NCI-H345 (cell line): Measurements from ENCODE around the gene FCRL3.
"Not testable (repeated sequence)": the region's sequence is repeated elsewhere in the genome, so short reads cannot be mapped to it uniquely, and the experiment has no call there.

Experiments used
- DNase-seq: peaks from one replicate; lab custom pipeline; 2025; lab: John Stamatoyannopoulos, UW

The FCRL3 gene, protein sequence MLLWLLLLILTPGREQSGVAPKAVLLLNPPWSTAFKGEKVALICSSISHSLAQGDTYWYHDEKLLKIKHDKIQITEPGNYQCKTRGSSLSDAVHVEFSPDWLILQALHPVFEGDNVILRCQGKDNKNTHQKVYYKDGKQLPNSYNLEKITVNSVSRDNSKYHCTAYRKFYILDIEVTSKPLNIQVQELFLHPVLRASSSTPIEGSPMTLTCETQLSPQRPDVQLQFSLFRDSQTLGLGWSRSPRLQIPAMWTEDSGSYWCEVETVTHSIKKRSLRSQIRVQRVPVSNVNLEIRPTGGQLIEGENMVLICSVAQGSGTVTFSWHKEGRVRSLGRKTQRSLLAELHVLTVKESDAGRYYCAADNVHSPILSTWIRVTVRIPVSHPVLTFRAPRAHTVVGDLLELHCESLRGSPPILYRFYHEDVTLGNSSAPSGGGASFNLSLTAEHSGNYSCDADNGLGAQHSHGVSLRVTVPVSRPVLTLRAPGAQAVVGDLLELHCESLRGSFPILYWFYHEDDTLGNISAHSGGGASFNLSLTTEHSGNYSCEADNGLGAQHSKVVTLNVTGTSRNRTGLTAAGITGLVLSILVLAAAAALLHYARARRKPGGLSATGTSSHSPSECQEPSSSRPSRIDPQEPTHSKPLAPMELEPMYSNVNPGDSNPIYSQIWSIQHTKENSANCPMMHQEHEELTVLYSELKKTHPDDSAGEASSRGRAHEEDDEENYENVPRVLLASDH

DNA sequence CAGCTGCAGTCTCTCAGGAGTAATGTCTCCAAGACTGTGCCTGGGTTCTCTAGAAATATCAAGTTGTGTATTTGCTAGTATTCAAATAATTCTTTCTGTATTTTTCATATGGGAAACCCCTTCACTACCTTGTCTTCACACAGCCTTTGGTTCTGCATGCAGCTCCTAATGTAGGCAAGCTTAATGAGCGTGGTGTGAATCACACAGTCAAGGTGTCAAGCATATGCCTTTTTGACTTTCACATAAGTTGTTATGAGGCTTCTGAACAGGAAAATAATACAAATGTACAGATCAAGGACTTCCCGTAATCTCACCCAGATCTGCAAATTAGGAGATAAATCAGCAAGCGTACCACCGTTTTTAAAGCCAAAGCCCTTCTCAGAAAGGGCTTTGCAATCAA is at the start of gene FCRL3:
TSS of gene FCRL3 (minus strand) at position 38 of the 400 bp plus-strand sequence. CDS start 280 bp downstream, outside the sequence.
- DNase-seq = no peak

DNA sequence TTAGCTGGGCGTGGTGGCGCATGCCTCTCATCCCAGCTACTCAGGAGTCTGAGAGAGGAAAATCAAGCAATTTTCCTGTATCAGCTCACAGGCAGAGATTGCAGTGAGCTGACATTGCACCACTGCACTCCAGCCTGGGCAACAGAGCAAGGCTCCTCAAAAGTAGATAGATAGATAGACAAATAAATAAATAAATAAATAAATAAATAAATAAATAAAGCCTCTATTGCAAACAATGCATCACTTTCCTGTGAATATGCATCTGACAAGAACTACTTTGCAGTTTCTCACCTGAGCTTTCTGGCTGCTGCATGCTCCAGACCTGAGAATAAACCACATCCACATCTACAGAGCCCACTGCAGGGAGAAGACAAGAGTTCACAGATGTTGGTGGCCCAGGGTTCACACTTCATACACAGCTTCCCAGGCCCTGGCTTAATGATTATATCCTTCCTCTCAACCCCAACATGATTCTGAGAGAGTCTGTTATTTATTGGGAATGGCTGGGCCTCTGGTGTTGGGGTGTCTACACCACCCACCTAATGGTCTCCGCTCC is 47.8 kb upstream of the FCRL3 start:
- no peak for DNase-seq

DNA sequence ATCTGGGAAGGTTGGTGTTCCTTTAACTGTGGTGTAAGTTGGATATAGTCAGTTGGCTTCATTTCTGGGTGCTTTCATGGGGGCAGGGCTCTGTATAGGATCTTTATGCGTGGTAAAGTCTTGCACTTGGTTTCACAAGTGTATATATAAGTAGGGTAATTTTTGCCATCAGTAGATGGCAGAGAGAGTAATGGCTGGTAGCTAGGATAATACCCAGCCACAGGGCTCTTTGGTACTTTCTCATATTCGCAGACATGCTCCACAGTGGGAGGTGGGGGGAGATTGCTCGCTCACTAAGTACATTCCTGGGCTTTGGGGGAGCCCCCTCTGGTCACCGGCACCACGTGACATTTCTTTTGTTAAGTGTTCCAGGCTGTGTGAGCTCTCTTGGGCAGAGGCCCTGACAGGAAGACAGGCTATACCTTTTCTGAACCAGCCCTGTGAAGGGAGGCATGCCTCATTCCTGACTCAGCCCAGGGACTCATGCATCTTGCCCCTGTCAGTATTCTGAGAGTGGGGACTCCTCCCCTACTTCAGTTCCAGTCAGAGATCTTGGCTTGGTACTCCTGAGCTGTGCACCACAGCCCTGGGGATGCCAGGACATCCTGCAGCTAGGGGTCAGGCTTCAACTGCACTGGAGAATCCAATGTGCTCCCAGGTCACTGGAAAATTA is 38.8 kb upstream of the FCRL3 start:
- DNase-seq = no peak

DNA sequence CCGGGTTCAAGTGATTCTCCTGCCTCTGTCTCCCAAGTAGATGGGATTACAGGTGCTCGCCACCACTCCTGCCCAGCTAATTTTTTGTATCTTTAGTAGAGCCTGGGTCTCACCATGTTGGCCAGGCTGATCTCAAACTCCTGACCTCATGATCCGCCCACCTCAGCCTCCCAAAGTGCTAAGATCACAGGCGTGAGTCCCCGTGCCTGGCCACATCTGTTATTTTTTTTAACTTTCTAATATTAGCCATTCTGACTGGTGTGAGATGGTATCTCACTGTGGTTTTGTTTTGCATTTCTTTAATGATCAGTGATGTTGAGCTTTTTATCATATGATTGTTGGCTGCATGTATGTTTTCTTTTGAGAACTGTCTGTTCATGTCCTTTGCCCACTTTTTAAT is 35.4 kb upstream of the FCRL3 start:
- not testable (repeated sequence) for DNase-seq

DNA sequence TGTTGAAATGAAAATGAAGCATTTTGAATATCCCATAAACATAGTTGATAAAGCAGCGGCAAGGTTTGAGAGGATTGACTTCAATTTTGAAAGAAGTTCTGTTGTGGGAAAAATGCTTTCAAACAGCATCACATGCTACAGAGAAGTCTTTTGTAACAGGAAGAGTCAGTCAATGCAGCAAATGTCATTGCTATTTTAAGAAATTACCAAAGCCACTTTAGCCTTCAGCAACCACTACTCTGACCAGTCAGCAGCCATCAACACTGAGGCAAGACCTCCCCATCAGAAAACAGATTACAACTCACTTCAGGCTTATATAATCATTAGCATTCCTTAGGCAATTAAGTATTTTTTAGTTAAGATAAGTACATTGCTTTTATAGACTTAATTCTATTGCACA is 33.8 kb upstream of the FCRL3 start:
- DNase-seq = no peak

DNA sequence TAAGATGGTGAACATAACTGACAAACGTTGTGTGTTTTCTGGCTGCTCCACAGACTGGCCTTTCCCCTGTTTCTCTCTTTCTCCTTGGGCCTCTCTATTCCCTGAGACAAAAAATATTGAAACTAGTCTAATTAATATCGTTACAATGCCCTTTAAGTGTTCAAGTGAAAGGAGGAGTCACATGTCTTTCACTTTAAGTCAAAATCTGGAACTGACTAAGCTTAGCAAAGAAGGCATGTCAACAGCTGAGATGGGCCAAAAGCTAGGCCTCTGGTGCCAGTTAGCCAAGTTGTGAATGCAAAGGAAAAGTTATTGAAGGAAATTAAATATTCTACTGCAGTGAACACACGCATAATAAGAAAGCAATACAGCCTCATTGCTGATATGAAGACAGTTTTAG is 32.2 kb upstream of the FCRL3 start:
- DNase-seq = no peak

DNA sequence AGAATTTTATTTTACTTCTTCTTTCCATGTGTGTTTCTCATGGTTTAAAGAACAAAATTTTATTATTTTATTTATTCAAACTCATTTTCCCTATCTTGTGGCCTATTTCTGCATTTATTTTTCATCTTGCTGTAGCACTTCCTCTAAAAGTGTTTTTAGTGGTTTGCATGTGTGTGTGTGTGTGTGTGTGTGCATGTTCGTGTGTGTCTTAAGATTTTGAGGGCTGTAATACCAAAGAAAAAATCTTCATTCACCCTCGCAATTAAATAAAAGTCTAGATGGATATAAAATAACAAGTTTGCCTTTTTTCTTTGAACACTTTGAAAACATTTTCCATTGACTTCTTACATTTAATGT is 24.6 kb upstream of the FCRL3 start:
- DNase-seq = no peak

DNA sequence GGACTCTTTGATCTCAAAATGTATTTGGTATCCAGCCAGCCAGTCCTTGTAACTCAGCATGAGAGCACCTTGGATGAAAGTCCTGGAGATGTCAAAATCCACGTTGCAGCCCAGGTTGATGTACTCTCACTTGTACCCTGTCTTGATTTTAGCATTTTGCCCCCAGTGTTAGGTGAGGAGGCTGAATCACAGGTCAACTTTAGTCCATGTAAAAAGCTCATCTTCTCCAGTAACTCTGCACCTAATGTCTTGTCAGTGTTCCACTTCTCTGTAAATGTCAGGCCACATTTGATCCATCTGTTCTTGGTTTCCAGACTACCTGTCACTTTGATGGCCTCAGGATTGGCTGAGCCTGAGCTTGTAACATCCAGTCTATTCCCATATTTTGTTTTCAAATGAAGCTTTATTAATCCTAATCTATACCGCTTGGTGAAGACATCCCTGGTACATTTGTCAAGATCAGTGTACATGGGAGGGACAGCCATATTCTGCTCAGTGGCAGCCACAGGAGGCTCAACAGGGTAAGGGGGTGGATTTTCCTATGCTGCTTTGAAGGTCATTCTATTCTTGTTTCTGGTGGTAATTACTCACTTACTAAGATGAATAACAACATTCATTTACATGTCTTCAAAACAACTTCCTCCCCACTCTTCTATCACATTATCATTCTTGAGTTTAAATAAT is 24.1 kb upstream of the FCRL3 start:
- DNase-seq = no peak

DNA sequence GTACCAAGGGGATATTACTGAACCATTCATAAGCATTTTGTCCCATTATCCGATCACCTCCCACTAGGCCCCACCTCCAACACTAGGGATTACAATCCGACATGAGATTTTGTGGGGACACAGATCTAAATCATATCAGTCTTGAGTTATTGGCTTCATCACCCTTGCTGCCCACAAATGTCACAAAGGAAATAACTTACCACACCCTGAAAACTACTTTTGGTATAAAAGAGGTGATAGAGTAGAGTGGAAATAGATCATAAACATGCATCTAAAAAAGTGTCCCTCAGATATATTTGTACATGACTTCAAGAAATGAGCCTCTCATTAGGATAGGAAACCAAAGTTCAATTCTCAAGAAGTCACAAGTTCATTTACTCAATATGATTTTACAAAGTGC is 22.6 kb upstream of the FCRL3 start:
- DNase-seq = no peak

DNA sequence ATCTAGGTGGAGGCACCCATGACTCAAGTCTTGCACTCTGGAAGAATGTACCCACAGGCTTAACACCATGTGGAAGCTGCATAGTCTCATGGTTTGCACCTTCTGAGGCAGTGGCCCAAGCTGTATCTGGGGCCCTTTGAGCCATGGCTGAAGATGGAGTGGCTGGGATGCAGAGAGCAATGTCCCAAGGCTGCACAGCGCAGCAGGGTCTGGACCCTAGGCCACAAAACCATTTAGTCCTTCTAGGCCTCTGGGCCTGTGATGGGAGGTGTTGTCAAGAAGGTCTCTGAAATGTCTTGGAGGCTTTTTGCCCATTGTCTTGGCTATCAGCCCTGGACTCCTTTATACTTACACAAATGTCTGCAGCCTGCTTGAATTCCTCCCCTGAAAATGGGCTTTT is 21.4 kb upstream of the FCRL3 start:
- no peak for DNase-seq

DNA sequence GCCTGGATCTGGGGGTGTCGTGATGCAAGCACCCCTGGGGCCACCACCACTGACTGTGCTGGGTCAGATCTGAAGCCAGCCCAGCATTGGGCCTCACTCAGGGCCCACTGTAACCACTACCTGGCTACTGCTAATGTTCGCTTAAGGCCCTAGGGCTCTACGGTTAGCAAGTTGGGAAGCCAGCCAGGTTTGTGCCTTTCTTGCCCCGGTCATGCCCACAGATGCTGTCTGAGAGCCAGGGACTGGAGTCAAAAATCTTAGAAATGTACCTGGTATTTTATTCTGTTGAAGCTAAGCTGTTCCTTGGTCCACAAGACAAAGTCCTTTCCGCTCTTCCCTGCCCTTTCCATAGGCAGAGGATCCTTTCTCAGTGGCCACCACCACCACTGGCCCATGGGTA is 15.2 kb upstream of the FCRL3 start:
- no peak for DNase-seq

DNA sequence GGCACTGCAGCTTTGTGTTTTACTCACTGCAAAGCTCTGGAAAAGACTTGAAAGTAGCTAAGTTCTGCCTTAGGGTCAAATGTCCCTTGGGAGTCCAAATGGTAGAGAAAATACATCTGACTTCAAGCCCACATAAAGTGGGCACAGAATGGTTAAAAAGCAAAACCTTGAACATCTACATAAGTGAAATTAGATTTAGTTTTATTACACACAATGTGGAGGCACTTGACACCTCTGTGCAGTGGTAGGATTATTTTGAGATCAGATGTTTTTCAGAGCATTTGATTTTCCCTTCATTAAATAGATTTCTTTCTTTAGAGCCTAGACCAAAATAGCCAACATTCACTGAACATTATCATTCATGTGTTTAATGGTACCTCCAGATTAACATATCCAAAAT is 11.2 kb upstream of the FCRL3 start:
- DNase-seq = no peak

DNA sequence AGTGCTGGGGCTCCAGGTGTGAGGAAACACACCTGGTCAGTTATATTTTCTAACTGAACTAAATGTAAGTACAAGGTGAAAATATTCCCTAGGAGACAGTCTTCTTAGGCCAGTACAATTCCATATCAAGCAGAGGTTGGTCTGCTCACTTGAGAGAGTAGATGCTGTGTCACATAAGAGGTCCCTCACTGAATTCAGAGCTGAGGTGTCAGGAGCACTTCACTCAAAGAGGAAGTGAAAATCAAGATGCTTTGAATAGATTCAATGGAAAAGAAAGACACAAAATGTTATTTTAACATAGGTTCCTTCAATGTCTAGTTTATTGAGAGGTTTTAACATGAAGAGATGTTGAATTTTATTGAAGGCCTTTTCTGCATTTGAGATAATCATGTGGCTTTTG is 4.3 kb upstream of the FCRL3 start:
- no peak for DNase-seq

DNA sequence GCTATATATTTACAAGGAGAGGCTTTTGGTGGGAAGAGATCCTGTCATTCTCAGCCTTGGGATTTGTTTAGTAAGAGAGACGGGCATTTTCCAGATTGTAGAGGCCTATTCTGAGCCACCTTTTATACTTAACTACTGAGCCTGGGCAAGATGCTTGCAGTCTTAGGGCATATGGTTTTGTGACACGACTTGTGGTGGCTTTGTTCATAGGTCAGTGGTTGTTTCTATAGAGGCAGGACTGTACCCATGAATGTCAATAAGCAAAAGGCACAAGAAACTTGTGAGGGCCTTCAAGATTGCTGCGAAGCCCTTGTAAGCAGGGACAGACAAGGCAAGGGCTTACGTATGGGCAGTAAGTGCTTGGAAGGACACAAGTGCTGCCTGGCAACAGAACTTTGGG is 3.4 kb upstream of the FCRL3 start:
- no peak for DNase-seq

DNA sequence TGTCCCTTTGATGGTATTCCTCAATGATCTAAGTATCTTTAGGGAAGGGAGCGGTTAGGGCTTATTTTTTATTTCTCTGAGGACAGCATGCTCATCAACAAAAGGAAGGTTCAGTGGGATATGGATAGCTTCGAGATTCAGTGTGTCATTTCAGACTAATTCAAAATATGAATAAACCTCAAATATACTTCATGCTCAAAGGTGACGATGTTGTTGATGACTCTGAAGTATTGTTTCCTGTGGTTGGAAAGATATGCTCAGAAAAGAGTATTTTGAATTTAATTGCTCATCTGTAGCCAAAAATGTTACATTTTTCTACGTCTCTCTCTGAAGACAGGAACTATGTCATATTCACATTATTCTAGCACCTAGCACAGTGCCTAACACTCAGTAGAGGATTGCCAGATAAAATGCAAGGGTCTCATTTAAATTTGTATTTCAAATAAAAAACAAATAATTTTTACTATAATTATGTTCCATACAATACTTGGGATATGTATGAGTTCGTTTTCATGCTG is 1.8 kb upstream of the FCRL3 start:
- no peak for DNase-seq

DNA sequence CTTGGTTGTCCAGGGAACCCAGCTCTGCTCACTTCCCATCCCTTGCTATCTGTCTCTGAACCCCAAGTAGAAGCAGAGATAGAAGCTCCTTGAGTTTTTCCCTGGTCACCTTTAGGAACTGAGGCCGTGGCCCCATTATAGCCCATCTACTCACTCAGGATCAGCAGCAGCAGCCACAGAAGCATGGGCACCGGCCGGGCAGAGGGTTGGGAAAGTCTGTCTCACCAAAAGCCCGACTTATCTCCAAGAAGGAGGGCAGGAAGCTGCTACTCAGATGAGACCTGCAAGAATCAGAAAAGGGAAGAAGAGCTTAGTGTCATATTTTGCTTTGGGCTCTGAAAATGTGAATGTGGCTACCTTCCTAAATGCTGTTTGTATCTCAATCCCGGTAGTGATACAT is 264 bp downstream of the FCRL3 start:
- DNase-seq = no peak

DNA sequence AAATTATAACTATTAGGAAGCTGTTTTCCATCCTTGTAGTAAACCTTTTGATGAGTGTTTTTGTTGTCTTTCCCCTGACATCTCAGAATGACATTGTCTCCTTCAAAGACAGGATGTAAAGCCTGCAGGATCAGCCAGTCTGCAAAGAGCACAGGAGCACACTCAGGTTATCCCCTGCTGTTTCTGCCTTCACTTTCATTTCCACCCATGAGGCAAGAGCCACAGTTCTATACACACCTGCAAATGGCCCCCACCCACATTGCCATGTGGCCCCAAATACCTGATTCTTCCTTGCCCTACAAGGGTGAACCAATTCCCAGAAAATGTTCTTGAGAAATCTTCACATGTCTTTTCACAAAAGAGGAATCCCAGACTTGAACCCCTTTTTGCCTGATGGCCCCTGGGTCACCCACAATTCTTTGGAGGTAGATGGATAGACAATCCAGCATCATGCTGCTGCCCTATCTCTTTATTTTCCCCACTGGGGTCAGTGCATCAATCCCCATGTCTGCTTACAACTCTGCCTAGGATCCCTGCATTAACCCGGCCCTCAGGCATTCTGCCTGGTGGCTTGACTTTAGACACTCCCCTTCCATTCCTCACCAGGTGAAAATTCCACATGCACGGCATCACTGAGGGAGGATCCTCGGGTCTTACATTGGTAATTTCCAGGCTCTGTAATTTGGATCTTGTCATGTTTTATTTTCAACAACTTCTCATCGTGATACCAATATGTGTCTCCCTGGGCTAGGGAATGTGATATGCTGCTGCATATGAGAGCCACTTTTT is 2.6 kb downstream of the FCRL3 start:
- no peak for DNase-seq

DNA sequence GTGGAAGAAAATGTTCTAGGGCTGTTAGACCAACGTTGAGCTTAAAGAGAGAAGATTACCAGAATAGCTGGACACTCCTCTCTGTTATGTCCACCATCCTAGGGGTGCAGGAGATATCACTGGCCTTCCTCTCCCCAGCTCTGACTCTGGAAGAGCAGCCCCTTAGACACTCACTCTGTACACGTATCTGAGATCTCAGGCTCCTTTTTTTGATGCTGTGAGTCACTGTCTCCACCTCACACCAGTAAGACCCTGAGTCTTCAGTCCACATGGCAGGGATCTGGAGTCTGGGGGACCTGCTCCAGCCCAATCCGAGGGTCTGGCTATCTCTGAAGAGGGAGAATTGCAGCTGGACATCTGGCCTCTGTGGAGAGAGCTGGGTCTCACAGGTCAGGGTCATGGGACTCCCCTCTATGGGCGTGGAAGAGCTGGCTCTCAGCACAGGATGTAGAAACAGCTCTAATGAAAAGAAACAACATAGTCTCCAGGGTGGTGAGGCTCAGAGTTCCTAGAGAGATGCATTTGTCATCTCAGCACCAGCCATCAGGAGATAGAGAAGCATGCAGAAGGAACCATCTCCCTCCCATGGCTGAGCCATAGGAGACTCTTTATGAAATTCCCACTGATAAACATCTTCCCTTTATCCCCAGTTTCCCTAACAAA is 3.5 kb downstream of the FCRL3 start:
- no peak for DNase-seq

DNA sequence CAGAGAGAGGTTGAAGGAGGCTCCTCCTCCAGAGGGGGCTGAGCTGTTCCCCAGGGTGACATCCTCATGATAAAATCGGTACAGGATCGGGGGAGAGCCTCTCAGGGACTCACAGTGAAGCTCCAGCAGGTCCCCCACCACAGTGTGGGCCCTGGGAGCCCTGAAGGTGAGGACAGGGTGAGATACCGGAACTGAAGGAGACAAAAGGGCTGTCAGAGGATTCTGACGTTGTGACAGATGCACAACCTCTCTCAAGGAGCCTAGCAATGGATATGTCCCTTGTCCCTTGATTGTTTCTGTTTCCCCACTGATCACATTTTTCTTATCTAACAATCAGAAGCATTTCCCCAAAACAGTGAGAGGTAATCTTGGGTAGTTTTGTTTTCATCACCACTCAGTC is 5.2 kb downstream of the FCRL3 start:
- DNase-seq = no peak

DNA sequence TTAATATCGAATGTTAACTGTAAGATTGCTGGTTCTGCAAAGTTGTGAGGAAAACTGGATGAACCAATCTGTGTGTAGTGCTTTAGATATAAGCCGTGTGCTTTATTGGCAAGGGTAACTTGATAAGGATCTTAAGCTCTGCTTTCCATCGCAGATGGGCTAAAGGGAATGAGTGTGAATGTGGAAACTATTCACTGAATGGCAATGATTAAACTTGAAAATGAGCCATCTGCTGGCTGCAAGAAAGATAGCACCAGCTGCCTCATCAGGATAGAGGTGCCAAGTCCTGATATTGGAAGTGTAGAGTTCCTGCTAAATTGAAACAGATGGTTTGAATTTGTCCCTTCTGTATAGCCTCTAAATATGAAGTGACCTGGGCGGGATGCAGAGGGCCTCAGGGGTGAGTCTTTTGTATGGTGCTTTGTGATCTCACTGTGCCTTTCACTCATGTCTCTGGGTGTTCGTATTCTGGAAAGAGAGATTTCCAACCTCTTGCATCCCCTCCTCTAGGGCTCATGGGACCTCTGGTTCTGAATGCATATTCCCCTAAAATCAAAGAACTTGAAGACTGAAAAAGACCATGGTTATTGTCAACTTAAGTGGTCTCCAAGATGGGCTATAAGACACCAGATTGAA is 9.2 kb downstream of the FCRL3 start:
- DNase-seq = peak; percentile 11
